H1 (cell line): ENCODE measurements around the gene SIPA1L3. TPM values are rescaled to one million over a fixed set of nuclear protein-coding genes. Genes with fewer than 3 reads are reported as not detected.

Experiments
- CTCF ChIA-PET: fragments of 300-600 bp; sonication (Branson Sonifier 250); formaldehyde crosslinking; loops from one replicate; lab custom pipeline; 2021; ENCODE audit not compliant: partially characterized antibody; lab: Charles Lee
- POLR2A ChIA-PET: fragments of 300-600 bp; sonication (Branson Sonifier 250); formaldehyde crosslinking; loops from one replicate; lab custom pipeline; 2021; ENCODE audit warnings: inconsistent platforms; ENCODE audit not compliant: partially characterized antibody; lab: Charles Lee
- DNase-seq, 2 experiments: peaks; one replicate each; pipeline versions ENCODE4 v3.0.0 to v3.0.0-alpha.2; 2010 to 2022; ENCODE audit warnings: low spot score in 2 of 2, low read depth in 1 of 2, mixed read lengths in 1 of 2
- FAIRE-seq: peaks from 2 replicates; lab custom pipeline; 2011; peaks lifted over from hg19 to GRCh38; lab: Jason Lieb, UNC
- H2AFZ ChIP-seq: 2 replicates; pipeline ENCODE4 v1.8.1; 2012; ENCODE audit warnings: low read length, inconsistent platforms
- H2AK5ac ChIP-seq: 2 replicates; pipeline ENCODE4 v1.6.1; 2013; ENCODE audit warnings: low read depth, low read length
- H2BK120ac ChIP-seq: replicated peaks from 2 replicates; pipeline ENCODE3; 2013; ENCODE audit warnings: low read depth, low read length, inconsistent platforms
- H2BK12ac ChIP-seq: 2 replicates; pipeline ENCODE4 v1.6.1; 2013; ENCODE audit warnings: low read depth, low read length
- H2BK15ac ChIP-seq: 2 replicates; pipeline ENCODE4 v1.6.1; 2013; ENCODE audit warnings: low read length
- H2BK20ac ChIP-seq: 2 replicates; pipeline ENCODE4 v1.6.1; 2013; ENCODE audit warnings: low read length
- H2BK5ac ChIP-seq: 2 replicates; pipeline ENCODE4 v1.6.1; 2013; ENCODE audit warnings: low read depth, low read length
- H3K14ac ChIP-seq: 2 replicates; pipeline ENCODE4 v1.6.1; 2013; ENCODE audit warnings: inconsistent platforms; ENCODE audit not compliant: insufficient read length
- H3K18ac ChIP-seq: 2 replicates; pipeline ENCODE4 v1.6.1; 2013; ENCODE audit warnings: low read length; ENCODE audit errors: extremely low read depth
- H3K23ac ChIP-seq: 2 replicates; pipeline ENCODE4 v1.6.1; 2013; ENCODE audit warnings: inconsistent platforms; ENCODE audit not compliant: insufficient read length
- H3K23me2 ChIP-seq: 2 replicates; pipeline ENCODE4 v1.6.1; 2013; ENCODE audit warnings: low read depth, low read length
- H3K27ac ChIP-seq: 2 replicates; pipeline ENCODE4 v1.6.1; 2011; ENCODE audit warnings: low read depth, low read length, inconsistent platforms
- H3K27me3 ChIP-seq, 4 experiments: replicated peaks in 1 of 4; 1 replicate in 1 of 4; 2 replicates in 3 of 4; pipeline versions ENCODE4 v1.6.1 to v1.8.1; 2011 to 2013; ENCODE audit warnings: low read length in 3 of 4, mild to moderate bottlenecking in 3 of 4, inconsistent platforms in 2 of 4, mixed read lengths in 2 of 4, moderate library complexity in 1 of 4; ENCODE audit not compliant: control insufficient read depth in 3 of 4, insufficient read depth in 3 of 4; ENCODE audit errors: extremely low read depth in 1 of 4
- H3K36me3 ChIP-seq, 4 experiments: 2 replicates each; pipeline versions ENCODE4 v1.6.1 to v1.8.1; 2011 to 2013; ENCODE audit warnings: mild to moderate bottlenecking in 4 of 4, low read length in 3 of 4, moderate library complexity in 2 of 4, control low read depth in 1 of 4, inconsistent platforms in 1 of 4; ENCODE audit not compliant: insufficient read depth in 4 of 4, control insufficient read depth in 2 of 4
- H3K4ac ChIP-seq: replicated peaks from 2 replicates; pipeline ENCODE3; 2013; ENCODE audit warnings: low read length, low read depth, mixed read lengths, inconsistent platforms; ENCODE audit not compliant: insufficient read length
- H3K4me1 ChIP-seq, 4 experiments: replicated peaks in 1 of 4; 1 replicate in 1 of 4; 2 replicates in 3 of 4; pipeline versions ENCODE4 v1.6.1 to v1.8.1; 2011 to 2013; ENCODE audit warnings: low read length in 3 of 4, inconsistent platforms in 2 of 4, mixed read lengths in 1 of 4; ENCODE audit not compliant: insufficient read depth in 4 of 4, control insufficient read depth in 3 of 4
- H3K4me2 ChIP-seq, 2 experiments: 2 replicates each; pipeline versions ENCODE4 v1.6.1 to v1.8.1; 2011 to 2013; ENCODE audit warnings: low read depth in 2 of 2, low read length in 2 of 2, control low read depth in 1 of 2, inconsistent platforms in 1 of 2, mild to moderate bottlenecking in 1 of 2; ENCODE audit not compliant: insufficient read depth in 1 of 2
- H3K4me3 ChIP-seq, 4 experiments: fragments of 200-600, 300-600 bp in 1 of 4; sonication (generic), shearing (Covaris generic), sonication (Bioruptor Twin) in 1 of 4; 2 replicates each; pipeline versions ENCODE4 v1.5.1 to v1.8.1; 2011 to 2016; ENCODE audit warnings: low read length in 4 of 4, low read depth in 3 of 4, control low read depth in 2 of 4, inconsistent platforms in 2 of 4, mild to moderate bottlenecking in 2 of 4, mixed read lengths in 1 of 4, moderate library complexity in 1 of 4; ENCODE audit not compliant: insufficient read depth in 2 of 4; ENCODE audit errors: extremely low read depth in 1 of 4
- H3K56ac ChIP-seq: replicated peaks from 2 replicates; pipeline ENCODE3; 2013; ENCODE audit warnings: low read depth, mild to moderate bottlenecking, mixed read lengths, low read length, inconsistent platforms; ENCODE audit not compliant: insufficient read length
- H3K79me1 ChIP-seq: 2 replicates; pipeline ENCODE4 v1.6.1; 2013; ENCODE audit warnings: low read depth, low read length, control low read depth
- H3K79me2 ChIP-seq, 2 experiments: 2 replicates each; pipeline versions ENCODE4 v1.6.1 to v1.8.1; 2012 to 2013; ENCODE audit warnings: low read length in 2 of 2, mild to moderate bottlenecking in 2 of 2, inconsistent platforms in 1 of 2; ENCODE audit not compliant: insufficient read depth in 2 of 2, control insufficient read depth in 1 of 2
- H3K9ac ChIP-seq, 4 experiments: replicated peaks in 1 of 4; 1 replicate in 1 of 4; 2 replicates in 3 of 4; pipeline versions ENCODE4 v1.6.1 to v1.8.1; 2011 to 2013; ENCODE audit warnings: low read depth in 3 of 4, low read length in 3 of 4, control low read depth in 2 of 4, mild to moderate bottlenecking in 2 of 4, moderate library complexity in 2 of 4, inconsistent platforms in 1 of 4; ENCODE audit errors: extremely low read depth in 1 of 4
- H3K9me3 ChIP-seq, 2 experiments: 2 replicates each; pipeline versions ENCODE4 v1.6.1 to v1.8.1; 2012 to 2013; ENCODE audit warnings: mild to moderate bottlenecking in 2 of 2, moderate library complexity in 2 of 2, control low read depth in 1 of 2, inconsistent platforms in 1 of 2, low read depth in 1 of 2, low read length in 1 of 2, mixed read lengths in 1 of 2; ENCODE audit not compliant: insufficient read depth in 2 of 2
- H4K20me1 ChIP-seq, 2 experiments: replicated peaks in 1 of 2; 2 replicates each; pipeline versions ENCODE3 to v1.8.1; 2011 to 2013; ENCODE audit warnings: inconsistent platforms in 2 of 2, low read length in 2 of 2, mild to moderate bottlenecking in 1 of 2; ENCODE audit not compliant: insufficient read depth in 2 of 2, control insufficient read depth in 1 of 2
- H4K5ac ChIP-seq: 2 replicates; pipeline ENCODE4 v1.6.1; 2013; ENCODE audit warnings: low read length, low read depth, mixed read lengths, inconsistent platforms; ENCODE audit not compliant: insufficient read length
- H4K8ac ChIP-seq: 2 replicates; pipeline ENCODE4 v1.8.0; 2013; ENCODE audit warnings: mild to moderate bottlenecking, moderate library complexity, low read length, inconsistent platforms; ENCODE audit not compliant: insufficient read depth; ENCODE audit errors: extremely low read depth
- H4K91ac ChIP-seq: replicated peaks from 2 replicates; pipeline ENCODE3; 2013; ENCODE audit warnings: low read length, mixed read lengths, inconsistent platforms; ENCODE audit not compliant: insufficient read length
- BACH1 ChIP-seq: IDR thresholded peaks from 2 replicates; pipeline ENCODE4 v1.6.1; 2012; ENCODE audit warnings: low read length, improper control_type of control experiment
- FOSL1 ChIP-seq: IDR thresholded peaks from 2 replicates; pipeline ENCODE4 v1.6.1; 2011; ENCODE audit warnings: mild to moderate bottlenecking, low read depth, low read length, moderate library complexity; ENCODE audit not compliant: insufficient read depth
- KDM5A ChIP-seq: fragments of 200-600 bp; IDR thresholded peaks from 2 replicates; pipeline ENCODE4 v1.7.1; 2012; ENCODE audit warnings: mild to moderate bottlenecking, low read length, inconsistent platforms, mixed read lengths
- POLR2A ChIP-seq, 2 experiments: IDR thresholded peaks; 1 replicate in 1 of 2; 2 replicates in 1 of 2; pipeline ENCODE4 v1.6.1; 2011; ENCODE audit warnings: low read depth in 2 of 2, low read length in 2 of 2, mild to moderate bottlenecking in 2 of 2; ENCODE audit errors: control extremely low read depth in 1 of 2
- POU5F1 ChIP-seq: IDR thresholded peaks from 2 replicates; pipeline ENCODE4 v1.6.1; 2011; ENCODE audit warnings: low read depth, mild to moderate bottlenecking, low read length, moderate library complexity
- RFX5 ChIP-seq: IDR thresholded peaks from 2 replicates; pipeline ENCODE4 v1.6.1; 2011; ENCODE audit warnings: low read depth, low read length, improper control_type of control experiment, borderline replicate concordance
- RNF2 ChIP-seq: fragments of 200-900, 300-1000 bp; sonication (generic); IDR thresholded peaks from 2 replicates; pipeline ENCODE4 v1.7.1; 2016; ENCODE audit warnings: borderline replicate concordance, low read depth, mild to moderate bottlenecking, antibody characterized with exemption, low read length; ENCODE audit not compliant: poor library complexity, severe bottlenecking; ENCODE audit errors: missing control alignments
- SUZ12 ChIP-seq: fragments of 200-600 bp; sonication (generic); IDR thresholded peaks from 2 replicates; pipeline ENCODE4 v1.6.1; 2012; ENCODE audit warnings: mild to moderate bottlenecking, inconsistent platforms, low read length, moderate library complexity, mixed read lengths
- WGBS, 2 experiments: shearing (Covaris generic) in 1 of 2; methylation state at CpG; one replicate each; pipeline versions ENCODE4 v1.1.6 to v1.1.7; 2013 to 2015; ENCODE audit warnings: low lambda C conversion rate in 2 of 2, mixed read lengths in 2 of 2, inconsistent platforms in 1 of 2, low coverage in 1 of 2, missing lambda C conversion rate in 1 of 2; ENCODE audit not compliant: insufficient replicate concordance in 2 of 2, insufficient coverage in 1 of 2, insufficient read length in 1 of 2; ENCODE audit errors: extremely low coverage in 1 of 2, missing lambda C conversion rate in 1 of 2; 5-methylcytosine and 5-hydroxymethylcytosine counted together
- polyA plus RNA-seq, 7 experiments: library from polyadenylated mRNA; depleted of rRNA in 3 of 7; stranded (reverse) in 5 of 7; unstranded in 2 of 7; fragments of >200 nt in 5 of 7; fragments of 200-250 nt in 2 of 7; gene quantifications; 1 replicate in 5 of 7; 2 replicates in 1 of 7; 4 replicates in 1 of 7; pipeline versions ENCODE4 v1.2.1 to v1.2.3, GENCODE V29; 2011 to 2013; ENCODE audit warnings: missing spikeins in 2 of 7, mixed read lengths in 2 of 7
- total RNA-seq: library from RNA; stranded (reverse); fragmentation: NEBNext Ultra II Directional; extraction: Animal tissue kit (Norgen Biotek cat#: 25700); gene quantifications from 2 replicates; pipeline ENCODE4 v1.2.1, GENCODE V29; 2021

Gene SIPA1L3
- total and polyA plus RNA-seq, 2 of the 8 experiments (the other 6 are each of a cell fraction or from before 2014, with no cell fraction given), result 15.0 to 54.9 TPM

DNA sequence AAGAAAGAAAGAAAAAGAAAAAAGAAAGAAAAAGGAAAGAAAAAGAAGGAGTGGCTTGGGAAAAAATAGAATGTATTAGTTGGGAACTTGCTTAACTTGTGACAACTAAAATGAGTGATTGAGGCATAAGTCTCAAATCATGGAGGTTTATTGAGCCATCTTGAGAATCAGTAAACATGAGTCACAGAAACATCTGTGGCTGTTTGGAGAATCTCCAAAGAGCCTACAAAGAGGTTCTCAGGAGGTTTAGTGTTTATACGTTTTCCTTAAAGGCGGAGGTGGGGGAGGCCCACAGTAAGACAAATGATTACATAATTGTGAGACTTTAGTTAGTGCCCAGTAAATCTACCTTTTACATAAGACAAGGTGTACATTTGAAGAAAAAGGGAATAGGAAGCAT is 39.2 kb upstream of the SIPA1L3 start:
- Histone ChIP-seq H3K4me1 (0 out of 7 replicates have a peak, but pooled peaks cover 0 to 3% (median 0%) of the 10 kb centered on the region in 4 experiments), H3K56ac (no peak overlapping the region), H3K4me3 (no peak overlapping the region), H2AFZ (no peak overlapping the region; the same call in 1 of the 2 replicates), H4K20me1 (no peaks in the 10 kb centered on the region), H2BK12ac (no peak overlapping the region), H3K79me1 (no peaks in the 10 kb centered on the region), H2BK120ac (no peak overlapping the region), H2BK20ac (no peak overlapping the region), H3K14ac (no peak overlapping the region), H3K23me2 (no peaks in the 10 kb centered on the region; the same call in 1 of the 2 replicates), H2BK5ac (no peak overlapping the region), H4K5ac (no peak overlapping the region), H3K4ac (no peak overlapping the region), H4K91ac (no peak overlapping the region), H2AK5ac (no peak overlapping the region), H3K18ac (no peak overlapping the region), H3K79me2 (no peaks in the 10 kb centered on the region), H3K9ac (no peak overlapping the region), H3K9me3 (peaks cover 5 to 10% of the 10 kb centered on the region in 2 experiments; a peak in 2 of 4 replicates), H4K8ac (no peak overlapping the region), H3K27me3 (no peaks in the 10 kb centered on the region), H2BK15ac (no peak overlapping the region), H3K27ac (no peak overlapping the region), H3K23ac (no peak overlapping the region), H3K4me2 (no peak overlapping the region), H3K36me3 (no peaks in the 10 kb centered on the region; a peak in 1 of 8 replicates)
- ChIA-PET CTCF (no interaction called here), POLR2A (no interaction called here)
- FAIRE-seq, result no peak
- TF ChIP-seq RFX5, result no peak
- no peak for TF ChIP-seq SUZ12
- TF ChIP-seq RNF2, result no peak
- TF ChIP-seq POLR2A (IDR thresholded peaks at IDR 0.05; ENCODE audit: control extremely low read depth in 1 of 2, low read depth in 2 of 2, low read length in 2 of 2), result no peak
- TF ChIP-seq POU5F1, result no peak
- no peak for TF ChIP-seq FOSL1
- TF ChIP-seq BACH1, result no peak
- TF ChIP-seq KDM5A, result no peak
- DNase-seq, result no peak
- 97% methylated on average over 2 of the region's 2 CpGs; no CpG with 5 or more reads in 1 of the 2 experiments for whole genome bisulfite sequencing, 2 experiments
